CD4-positive, alpha-beta T cell treated with Interleukin-6 at 100 ng/mL for 8 hours (primary cell): ENCODE data around the gene TH.

Experiments
- DNase-seq: peaks from one replicate; pipeline ENCODE4 v3.0.0-alpha.2; 2020; ENCODE audit warnings: mixed read lengths, low spot score

The TH gene

DNA sequence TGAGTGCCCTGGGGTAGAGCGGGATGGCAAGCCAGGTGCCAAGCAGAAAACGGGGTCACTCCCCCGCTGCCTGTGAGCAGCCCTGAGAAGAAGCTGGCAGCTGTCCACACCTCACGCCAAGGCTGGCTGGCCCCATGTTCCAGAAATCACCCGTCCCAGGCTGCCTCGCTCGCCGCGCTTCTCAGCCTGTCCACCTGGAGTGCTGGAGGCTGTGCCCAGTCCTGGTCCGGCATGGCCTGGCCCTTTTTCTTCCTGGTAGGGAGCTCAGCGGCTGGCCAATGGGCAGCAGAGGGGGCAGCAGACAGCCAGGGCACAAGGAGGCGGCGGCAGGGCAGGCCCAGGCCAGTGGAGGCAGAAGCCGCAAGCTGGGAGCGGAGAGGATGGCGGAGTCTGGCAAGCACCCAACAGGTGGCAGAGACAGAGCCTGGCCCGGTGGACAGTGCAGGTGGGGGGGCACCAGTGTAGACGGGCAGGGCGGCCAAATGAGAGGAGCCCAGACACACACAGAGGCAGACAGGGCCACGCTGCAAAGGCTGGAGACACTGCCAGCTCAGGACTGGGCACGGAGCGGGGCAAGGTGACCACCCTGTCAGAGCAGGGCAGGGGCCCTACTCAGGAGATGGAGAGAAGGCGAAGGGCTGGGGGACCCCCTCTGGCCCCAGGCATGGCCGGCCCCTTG is 37.2 kb upstream of the TH start:
- no peak for DNase-seq

DNA sequence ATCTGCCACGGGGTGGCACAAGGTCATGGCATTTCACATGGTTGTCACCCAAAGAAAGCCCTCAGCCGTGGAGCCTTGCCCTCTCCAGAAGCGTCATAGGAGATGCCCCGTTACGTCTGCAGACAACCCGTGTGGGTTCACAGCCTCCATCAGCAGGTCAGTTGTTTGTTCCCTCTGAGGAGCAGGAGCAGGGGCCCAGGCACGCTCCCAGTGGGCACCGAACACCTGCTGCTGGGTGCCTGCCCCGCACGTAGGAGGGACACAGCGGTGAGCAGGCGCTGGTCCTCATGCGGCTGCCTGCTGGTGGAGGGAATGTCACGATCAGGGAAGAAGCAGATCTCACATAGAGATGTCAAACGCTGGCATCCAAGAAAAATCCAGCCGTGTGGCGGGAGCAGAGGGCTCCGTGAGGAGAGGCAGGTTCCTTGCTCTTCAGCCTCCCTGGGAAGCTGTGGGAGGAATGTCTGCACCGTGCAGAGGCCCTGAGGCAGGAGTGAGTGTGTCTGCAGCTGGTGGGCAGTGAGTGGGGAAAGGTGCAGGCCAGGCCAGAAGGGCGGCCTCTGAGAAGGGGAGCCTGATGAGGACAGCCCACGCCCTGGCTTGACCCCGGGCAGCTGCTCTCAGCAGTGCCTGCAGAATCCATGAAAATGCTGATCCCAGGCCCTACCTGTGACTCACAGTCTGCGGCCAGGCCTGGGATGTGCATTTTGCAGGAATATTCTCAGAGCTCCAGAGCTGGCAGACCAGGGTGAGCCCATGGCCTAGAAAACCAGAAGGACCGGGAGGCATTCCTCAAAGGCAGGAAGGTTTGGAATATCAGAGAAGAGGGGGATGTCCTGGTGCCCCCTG is 36.4 kb upstream of the TH start:
- no peak for DNase-seq

DNA sequence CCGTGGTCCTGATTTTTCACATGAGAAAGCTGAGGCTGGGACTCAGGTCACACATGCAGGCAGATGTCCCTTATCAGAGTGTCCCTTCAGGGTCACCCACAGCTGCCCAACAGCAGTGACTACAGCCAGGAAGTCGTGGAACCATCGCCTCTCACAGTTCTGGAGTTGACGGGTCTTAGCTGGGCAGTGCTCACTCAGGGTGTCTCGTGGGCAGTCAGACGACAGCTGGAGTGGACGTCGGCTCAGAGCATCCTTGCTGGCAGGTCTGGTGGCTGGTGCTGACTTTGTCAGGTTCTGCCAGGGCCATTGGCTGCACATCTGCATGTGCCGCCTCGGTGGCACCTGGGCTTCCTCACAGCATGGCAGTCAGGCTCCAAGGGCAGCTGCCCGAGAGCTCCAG is 35.6 kb upstream of the TH start:
- DNase-seq, result no peak

DNA sequence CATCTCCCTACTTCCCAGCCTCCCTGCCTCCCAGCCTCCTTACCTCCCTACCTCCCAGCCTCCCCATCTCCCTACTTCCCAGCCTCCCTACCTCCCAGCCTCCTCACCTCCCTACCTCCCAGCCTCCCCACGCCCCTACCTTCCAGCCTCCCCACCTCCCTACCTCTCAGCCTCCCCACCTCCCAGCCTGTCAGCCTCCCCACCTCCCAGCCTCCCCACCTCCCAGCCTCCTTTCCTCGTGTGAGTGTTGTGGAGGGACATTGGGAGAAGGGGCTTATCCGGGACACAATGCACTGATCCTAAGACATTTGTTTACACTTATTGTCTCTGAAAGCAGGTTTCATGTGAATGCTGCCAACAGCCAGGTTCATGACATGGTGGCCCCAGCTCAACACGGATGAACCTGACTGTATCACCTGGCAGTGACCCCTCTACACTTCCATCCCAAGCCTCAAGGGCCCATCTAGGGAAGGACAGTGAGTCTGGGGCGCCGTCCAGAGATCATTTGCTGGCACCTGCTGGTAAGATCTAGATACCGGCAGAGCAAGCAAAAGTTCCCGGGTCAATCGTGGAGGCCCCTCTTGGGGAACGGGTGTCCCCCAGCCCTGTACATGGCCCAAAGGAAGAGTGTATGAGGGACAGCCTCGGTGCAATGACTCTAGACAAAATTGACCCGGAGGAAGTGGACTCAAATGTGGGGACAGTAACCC is 34.5 kb upstream of the TH start:
- DNase-seq, result no peak

DNA sequence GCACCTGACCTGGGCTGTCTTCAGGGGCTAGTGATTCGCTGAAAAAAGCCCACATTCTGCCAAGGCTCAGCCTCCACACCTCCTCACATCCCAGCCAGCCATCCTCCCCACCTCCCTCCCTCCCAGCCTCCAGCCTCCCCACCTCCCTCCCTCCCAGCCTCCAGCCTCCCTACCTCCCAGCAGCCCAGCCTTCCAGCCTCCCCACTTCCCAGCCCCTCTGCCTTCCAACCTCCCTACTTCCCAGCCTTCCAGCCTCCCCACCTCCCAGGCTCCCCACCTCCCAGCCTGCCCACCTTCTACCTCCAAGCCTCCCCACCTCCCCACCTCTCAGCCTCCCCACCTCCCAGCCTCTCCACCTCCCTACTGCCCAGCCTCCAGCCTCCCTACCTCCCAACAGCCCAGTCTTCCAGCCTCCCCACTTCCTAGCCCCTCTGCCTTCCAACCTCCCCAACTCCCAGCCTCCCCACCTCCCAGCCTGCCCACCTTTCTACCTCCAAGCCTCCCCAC is 33.7 kb upstream of the TH start:
- no peak for DNase-seq

DNA sequence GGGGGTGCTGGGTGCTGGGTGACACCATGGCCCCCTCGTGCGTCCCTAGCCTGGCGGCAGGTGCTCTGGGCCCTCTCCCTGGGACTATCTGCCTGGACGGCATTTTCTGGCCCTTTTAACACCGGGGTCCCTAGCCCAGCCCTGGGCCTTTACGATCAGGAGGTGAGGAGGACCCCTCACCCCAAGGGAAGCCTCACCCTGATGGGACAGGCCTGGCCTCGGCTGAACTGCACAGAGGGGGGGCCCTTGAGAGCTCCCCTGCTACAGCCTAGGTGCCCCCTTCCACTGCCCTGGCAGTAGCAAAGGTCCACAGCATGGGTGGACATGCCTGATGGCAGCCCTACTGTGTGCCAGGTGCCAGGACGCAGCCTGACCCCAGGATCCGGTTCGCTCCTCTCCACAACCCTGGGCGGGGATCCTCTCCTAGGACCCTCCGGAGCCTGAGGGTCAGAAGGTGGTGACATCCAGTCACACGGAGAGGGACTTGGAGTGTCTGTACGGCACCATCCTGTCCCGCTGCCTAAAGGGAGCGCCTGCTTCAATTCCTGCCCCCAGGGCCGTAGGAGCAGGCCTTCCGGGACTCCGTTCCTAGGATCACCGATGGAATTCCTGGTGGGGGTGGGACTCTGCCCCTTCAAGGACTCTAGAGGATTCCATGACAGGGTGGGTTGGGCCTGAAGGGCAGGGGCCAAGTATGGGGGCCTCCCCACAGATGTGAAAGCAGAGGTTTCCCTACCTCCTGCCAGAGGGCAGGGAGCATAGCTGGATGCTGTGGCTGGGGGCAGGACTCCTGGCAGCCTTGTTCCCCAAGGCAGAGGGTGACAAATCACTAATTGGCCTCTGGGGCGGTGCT is 33.0 kb upstream of the TH start:
- no peak for DNase-seq

DNA sequence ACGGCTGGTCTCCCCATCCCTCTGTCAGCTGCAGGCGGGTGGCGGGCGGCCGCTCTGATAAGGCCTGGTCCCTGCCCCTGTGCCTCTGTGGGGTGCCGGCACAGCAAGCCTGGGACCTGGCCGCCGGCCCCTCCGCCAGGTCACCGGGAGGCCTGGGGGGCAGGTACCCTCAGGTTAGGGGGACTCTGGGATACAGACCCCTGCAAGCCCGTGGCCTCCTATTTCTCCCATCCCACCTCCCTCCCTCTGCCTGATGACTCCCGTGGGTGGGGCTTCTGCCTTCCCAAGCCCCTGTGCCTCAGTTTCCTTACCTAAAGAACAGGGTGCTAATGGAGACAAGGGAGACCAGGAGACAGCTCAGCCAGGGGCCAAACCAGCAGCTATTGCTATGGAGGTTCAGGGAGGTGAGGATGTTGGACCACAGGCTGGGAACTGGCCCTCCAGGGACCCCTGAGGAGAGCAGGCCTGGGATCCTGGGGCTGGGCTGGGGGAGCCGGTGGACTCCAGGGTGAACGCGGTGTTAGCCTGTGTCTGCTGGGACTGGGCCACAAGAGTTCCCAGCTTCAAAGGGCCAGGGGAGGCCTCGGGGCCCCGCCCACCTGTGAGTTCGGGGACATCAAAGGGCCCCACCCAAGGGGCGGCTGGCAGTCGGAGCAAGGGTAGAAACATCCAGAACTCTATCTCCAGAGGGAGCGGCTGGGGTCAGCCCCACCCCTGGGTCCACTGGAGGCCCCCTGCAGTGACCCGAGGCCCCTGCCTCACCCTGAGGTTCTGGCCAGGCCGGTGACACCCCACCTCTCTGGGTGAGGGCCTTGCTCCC is 32.0 kb upstream of the TH start:
- no peak for DNase-seq

DNA sequence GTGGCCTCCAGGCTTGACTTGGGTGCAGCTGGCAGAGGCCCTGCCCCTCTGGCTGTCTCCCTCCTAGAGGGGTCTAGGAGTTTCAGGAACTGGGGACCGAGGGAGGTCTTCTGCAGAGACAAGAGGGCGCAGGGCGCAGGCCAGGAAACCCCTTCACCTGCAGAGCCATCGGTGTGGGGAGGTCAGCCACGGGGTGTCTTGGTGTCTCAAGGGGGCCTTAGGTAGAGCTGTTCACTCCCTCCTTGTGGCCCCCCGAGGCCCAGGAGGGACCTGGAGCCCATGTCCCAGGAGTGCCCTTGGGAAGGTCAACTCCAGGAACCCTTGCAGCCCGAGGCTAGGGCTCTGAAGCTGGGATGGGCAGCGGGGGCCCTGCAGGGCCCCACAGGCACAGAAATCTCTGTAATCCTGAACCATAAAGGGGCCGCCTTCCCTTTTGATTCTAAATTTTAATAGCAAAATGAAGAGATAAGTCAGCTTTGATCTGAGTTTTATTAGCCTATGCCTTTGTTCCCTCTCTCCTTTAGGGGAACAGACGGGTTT is 31.4 kb upstream of the TH start:
- no peak for DNase-seq

DNA sequence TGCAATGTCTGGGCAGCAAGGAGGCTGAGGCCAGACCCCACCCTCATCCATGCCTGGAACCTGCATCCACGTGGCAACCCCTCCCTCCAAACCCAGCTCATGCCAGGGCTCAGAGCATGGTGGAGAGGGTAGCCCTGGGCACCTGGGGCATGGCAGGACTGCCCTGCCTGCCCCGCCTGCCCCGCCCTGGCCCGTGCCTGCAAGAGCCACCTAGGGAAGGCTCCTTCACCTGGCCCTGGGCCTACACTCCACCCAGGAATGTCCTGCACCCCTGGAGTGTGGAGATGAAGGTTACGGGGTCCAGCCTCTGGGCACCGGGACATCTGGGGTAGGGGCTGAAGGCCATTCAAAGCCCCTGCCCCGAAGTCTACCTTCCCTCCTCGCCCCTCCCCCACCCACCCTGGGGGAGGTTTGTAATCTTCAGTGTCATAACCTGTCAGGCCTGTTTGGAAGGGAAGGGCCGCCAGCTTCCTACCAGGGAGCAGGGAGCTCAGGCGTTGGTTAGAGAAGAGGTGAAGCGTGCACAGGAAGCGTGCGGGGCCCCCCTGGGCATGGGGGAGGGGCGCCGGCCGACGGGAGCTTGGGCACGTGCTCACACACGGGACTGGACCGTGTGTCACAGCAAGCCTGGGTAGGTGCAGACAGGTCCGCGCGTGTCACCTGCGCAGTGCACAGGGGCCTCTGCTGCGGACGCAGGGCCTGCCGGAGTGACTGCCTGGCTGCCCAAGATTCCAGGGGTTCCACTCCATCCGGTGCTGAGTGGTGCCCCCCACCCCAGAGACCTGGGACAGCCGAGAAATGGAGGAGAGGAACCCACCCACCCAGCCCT is 30.7 kb upstream of the TH start:
- no peak for DNase-seq

DNA sequence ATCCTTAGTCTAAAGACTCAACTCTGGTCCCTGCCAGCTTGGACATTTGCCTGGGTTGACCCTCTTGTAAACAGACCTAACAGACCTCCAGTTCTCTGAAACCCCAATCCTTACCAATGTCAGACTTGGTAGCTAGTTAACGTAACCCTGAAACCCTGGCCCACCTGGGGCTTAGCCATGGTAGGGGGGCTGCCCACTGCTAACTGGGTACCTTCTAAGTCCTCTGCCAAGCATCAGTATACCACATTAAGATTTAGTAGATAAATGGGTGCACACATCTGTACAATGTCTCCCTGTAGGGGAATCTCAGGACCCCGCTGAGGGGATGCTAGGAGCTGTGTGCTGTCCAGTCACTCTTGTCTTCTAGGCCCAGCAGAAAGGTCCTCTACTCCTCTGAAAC is 29.9 kb upstream of the TH start:
- no peak for DNase-seq

DNA sequence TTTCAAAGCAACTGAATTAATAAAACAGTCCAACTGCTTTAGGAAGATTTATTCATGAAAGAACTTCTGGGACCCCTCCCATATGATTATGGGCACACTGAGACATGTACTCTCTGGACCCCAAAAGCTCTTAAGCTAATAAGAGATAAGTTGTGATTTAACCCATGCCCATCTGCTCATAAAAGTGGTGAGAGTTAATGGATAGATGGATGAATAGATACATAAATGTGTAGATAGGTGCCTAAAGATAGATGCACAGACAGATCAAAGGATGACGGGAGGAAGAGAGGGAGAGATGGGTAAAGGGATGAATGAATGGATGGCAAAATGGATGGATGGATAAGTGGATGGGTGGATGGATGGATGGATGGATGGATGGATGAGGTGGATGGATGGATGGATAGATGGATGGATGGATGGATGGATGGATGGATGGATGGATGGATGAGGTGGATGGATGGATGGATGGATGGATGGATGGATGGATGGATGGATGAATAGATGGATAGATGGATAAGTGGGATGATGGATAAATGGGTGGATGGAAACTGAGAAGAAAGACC is 29.4 kb upstream of the TH start:
- DNase-seq, result no peak

DNA sequence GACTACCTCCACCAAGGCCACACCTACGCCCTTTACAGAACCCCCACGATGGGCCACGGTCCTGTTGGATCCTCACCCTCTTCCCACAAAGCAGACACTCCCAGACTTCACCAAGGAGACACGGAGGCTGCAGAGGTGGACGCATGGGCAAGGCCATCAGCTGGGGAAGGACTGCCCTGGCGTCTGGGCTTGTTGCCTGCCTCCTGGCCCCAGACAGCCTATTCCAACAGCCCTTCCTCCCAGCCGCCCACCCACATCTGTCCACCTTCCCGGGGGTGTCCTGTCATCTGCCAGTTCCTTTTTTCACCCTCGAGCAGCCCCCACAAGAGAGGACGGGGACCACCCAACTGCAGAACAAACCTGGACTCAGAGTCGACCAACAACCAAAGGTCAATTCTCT is 28.9 kb upstream of the TH start:
- no peak for DNase-seq

DNA sequence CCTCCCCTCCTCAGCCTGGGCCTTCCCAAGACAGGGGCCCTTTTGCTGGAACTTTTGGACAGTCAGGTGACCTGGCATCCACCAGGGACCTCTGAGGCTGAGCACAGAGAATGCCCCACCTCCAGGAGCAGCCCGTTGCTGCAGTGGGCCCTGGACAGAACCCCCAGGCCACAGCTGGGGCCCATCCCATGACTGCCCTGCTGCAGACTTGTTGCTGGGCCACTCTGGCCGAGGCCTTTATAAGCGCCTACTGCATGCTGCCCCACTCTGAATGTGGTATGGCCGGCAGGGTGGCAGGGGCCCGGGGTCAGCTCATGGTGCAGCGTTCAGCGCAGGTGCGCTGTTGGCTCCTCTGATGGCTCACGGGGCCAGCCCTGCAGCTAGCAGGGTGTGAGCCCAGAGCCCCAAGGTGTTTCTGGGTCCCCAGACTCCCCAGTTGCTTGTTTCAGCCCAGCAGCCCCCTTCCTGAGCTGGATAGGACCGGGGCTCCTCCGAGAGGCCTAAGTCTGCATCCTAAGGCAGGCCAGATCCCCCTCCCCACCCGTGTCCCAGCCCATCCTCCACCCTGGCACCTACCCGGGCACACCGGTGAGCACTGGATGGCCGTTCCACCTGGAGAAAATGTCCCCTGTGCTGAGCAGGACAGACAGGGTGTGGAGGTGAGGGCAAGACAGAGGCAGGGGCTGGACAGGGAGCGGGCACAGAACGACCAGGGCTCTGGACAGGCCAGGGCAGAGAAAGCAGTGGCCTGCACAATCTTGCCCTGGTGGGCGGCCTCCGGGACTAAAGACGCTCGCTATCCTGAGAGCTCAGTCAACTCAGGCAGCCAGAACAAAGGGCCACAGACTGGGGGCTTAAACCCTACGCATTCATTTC is 28.1 kb upstream of the TH start:
- no peak for DNase-seq

DNA sequence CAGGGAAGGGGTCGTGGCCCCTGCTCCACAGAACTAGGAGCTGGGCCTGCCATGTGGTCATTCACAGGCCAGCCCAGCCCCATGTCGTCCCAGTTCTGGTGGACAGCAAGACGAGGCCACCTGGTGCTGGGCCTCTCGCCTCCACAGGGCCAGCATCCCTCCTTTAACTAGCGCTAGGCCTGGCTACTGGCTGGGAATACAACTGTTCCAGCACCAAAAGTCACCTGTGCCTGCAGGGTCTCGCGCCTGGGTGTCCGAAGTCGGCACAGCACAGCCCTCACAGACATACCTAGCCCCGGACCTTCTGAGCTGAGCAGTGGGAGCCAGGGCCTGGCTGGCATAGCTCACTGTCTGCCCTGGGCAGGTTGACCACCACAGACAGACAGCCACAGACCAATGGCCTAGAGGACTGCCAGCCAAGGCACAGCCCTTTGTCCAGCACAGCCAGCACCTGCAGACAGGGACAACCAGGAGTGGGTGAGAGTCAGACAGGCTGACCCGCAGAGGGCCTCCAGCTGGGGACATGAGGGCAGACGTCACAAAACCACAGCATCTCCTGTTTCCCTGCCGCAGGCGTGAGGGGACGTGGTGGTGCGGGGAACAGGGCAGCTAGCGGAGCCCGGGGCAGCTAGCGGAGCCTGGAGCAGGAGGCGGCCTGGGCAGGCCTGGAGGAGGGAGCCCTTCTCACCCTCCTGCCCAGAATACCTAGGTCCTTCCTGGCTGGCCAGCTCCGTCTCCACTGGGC is 27.2 kb upstream of the TH start:
- DNase-seq, result no peak

DNA sequence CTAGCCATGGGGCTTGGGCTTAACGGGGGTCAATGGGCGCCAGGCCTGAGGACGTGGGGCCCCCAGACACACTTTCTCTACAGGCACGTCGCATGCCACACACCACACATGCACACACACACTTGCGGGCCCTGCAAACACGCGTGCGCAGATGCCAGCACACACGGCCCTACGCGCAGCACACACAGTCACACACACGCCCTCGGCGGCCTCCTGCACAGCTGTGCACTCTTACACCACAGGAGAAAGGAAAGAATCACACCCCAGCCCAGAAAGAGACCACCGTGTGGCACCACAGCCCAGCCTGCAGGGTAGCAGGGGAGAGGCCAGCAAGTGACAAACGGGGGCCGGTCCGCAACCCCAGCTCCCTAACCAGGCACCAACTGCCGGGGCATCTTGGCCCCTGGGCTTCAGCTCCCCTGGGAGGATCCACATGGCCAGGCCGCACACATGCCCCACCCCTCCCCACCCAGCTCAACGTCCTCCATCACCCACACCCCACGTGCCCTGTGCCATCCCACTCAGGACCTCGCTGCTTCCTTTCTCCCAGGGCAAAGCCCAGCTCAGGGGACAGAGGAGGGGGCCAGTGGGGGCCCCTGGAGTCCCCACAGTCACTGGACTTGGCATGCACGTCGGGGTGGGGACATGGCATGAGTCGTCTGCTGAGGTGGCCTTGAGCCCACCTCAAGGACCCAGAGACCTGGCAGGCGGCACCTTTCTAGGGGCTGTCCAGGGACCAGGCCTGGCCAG is 26.3 kb upstream of the TH start:
- DNase-seq, result no peak

DNA sequence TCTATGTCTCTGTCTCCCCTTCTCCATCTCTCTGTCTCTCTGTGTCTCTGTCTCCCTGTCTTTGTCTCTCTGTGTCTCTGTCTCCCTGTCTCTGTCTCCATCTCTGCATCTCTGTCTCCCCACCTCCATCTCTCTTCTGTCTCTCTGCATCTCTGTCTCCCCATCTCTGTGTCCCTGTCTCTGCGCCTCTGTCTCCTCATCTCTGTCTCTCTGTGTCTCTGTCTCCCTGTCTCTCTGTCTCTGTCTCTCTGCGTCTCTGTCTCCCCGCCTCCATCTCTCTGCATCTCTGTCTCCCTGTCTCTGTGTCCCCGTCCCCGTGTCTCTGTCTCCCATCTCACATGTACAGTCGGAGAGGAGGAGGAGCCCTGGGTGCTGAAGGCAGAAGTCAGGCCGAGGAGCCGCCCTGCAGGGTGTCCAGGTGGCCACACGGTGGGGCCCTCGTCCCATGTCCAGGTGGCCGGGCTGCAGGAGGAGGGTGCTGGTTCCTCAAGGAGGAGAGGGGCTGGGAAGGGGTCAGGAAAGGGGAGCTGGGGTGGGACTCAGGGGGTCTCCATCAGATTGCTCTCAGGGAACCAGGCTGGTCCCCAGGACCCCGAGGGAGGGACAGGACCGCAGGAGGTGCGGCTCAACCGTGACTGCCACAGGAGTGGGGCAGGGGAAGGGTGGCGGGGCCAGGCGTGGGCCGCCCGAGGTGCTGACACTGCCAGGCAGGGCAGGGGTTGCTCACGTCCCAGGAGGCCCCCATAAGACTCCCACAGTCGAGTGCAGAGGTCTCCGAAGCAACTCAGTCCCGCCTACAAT is 25.6 kb upstream of the TH start:
- peak; percentile 66 for DNase-seq
